Dedifferentiated amniotic fluid mesenchymal stem cell (primary cell): Measurements from ENCODE around the gene NFE2L1.

Source experiments
- DNase-seq: peaks from one replicate; pipeline ENCODE4 v3.0.0-alpha.2; 2016; ENCODE audit errors: extremely low spot score

The NFE2L1 gene

GRCh38 chr17:48047113-48047740, 932 bp upstream of the NFE2L1 start:
- no peak for DNase-seq

DNA sequence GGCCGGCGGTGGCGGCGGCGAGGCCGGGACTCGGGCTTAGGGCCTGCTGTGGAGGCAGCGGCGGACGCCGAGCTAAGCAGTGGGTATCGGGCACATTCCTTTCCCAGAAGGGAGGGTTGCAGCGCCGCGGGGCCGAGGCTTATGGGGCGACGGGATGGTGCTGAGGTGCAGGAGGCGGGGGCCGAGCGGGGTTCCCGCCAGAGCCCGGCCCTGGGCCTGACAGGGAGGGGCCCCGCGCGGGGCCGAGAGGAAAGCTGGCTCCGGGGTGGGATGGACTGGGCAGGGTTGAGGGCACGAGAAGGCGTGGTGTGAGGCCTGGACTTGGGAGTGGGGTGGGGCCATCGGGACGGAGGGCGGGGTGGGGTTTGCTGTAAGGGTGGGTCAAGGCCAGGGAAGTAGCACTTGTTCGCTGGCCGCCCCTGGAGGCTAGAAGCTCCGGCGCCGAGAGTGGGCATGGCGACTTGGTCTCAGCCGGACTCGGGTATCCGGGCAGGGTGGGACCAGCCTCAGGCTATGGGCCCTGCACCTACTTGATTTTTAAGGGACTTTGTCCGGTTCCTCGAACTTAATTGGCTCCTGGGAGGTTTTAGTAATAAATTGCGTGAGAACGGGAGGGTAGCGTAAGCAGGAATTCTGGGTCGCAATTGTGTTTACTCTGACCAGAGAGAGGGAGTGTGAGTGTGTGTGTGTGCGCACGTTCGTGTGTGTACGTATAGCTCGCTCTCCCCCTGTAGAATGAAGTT, 396 bp downstream of the NFE2L1 start:
- peak; percentile 82 for DNase-seq

- DNase-seq, result no peak
Observed at GRCh38 chr17:48051283-48051682, 3.1 kb downstream of the NFE2L1 start.

DNA sequence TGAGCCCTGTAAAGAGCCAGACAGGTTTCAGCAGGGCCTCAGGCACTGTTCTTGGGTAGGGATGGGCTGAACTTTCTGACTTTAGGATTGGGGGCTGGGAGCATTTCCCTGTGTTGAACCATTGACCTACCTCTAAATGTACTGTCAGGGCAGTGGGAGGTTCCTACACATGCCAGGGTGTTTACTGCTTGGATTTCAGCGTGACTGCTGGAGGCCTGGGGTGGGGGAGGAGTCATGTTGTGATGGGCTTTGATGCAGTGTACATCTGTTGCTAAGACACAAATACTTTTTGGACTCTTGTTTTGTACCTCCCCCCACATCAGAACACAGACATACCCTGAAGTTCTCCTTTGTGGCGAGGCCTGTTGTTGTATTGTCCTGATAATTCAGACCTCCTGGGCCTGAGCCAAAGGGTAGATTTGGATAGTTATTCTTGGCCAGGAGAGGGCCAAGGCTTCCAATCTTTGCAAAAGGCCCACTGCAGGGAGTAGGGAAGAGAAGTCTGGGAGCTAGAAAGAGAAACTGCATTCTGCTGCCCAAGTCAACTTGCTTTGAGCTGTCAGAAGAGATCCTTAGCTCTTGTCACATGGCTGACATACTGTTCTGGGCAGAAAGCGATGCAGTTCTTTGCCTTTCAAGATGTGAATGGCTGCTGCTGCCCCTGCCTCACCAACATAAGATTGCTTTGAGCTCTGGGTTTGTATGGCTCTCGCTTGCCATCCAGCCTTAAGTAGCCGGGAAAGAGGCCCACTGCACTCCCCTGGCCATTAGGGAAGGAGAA, 3.7 kb downstream of the NFE2L1 start:
- DNase-seq, result peak; percentile 88

- DNase-seq, result no peak
Observed at GRCh38 chr17:48052956-48053757, 5.0 kb downstream of the NFE2L1 start.

DNA sequence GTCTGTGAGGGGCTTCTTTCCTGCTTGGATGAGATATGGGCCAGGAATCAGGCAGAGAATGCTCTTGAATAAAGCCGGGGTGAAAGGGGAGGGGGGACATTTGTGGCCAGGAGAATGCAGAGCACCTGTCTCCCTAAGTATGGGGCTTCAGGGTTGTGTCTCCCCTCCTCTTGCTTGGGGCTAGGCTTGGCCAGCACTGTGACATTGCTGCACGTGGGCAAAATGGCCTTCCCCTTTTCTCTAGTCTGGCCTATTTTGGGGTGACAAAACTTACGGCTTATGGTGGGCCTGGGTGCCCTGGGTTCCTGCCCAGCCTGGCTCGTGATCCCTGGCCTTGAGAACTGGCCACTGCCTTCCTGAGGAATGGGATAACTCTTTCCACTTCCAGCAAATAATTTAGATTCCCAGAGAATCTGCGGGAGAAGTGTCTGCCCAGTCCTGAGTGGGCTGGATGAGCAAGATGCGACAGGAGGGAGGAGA, 5.6 kb downstream of the NFE2L1 start:
- no peak for DNase-seq

DNA sequence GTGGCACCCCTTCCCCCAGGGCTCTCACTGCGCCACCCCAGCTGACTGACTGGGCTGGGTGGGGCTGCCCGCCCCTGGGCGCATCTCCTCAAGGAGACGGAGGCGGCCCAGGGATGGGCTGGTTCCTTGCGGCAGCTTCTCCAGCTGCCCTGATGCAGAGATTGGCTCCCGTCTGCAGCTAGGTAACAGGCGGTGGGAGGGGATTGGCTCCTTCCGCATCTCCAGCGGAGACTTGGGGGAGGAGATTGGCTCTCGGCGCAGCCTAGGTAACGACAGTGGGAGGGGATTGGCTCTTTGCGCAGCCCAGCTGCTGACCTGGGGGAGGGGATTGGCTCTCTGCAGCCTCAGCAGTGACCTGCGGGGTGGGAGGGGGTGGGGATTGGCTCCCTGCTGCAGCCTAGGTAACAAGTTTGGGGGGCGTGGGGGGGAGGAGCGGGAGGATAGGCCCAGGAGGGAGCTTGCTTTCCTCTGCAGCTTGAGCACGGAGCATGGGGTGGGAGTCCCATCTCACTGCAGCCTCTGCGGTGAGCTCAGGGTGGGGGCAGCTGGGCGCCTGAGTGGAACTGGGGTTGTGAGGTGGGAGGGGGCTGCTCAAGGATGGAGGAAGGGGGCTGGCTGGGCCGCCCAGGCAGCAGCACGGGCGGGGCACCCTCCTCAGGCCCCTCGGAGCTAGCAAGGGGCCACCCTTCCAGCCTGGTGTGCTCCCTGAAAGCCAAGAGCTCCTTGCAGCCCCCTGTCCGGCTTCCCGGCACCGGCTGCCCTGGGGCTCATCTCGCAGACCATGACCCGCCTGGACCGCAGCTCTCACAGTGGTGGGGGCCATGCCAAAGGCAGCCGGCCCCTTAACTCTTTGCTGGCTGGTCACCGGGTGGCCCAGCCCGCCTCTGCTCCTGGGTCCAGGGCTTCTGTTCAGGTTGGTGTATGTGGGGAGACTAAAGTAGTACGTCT, 6.4 kb downstream of the NFE2L1 start:
- DNase-seq, result peak; percentile 38

GRCh38 chr17:48055531-48056245, 7.5 kb downstream of the NFE2L1 start:
- peak; percentile 98 for DNase-seq

DNA sequence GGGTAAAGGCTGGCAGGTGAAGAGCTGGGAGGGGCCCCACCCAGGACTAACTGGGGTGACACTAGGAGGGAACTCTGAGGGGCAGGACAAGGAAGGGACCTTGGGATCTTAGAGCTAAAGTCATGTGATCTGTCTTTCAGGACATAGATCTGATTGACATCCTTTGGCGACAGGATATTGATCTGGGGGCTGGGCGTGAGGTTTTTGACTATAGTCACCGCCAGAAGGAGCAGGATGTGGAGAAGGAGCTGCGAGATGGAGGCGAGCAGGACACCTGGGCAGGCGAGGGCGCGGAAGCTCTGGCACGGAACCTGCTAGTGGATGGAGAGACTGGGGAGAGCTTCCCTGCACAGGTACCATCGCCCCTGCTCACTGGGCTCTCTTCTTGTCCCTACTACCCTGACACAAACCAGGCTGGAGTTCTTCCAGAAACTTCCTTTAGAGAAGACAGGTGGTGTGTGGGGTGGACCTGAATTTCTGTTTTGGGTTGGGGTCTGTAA, 8.1 kb downstream of the NFE2L1 start:
- DNase-seq, result no peak

- no peak for DNase-seq
Observed at GRCh38 chr17:48056879-48057278, 8.7 kb downstream of the NFE2L1 start.

DNA sequence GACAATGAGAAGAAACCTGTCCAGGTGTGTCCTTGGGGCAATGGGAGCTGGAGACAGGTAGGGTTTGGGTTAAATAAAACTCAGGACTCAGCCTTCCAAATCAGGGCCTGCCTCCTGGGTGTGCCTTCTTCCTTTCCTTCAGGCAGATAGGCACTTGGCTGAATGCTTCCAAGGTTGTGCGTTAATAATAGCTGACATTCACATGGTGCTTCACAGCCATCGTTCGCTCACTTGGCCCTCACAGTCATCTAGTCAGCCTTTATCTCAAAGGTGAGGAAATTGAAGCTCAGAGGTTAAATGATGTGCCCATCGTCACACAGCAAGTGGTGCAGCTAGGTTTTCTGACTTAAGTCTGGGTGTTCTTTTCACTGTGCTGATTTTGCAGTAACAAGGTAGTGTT, 9.5 kb downstream of the NFE2L1 start:
- no peak for DNase-seq

DNA sequence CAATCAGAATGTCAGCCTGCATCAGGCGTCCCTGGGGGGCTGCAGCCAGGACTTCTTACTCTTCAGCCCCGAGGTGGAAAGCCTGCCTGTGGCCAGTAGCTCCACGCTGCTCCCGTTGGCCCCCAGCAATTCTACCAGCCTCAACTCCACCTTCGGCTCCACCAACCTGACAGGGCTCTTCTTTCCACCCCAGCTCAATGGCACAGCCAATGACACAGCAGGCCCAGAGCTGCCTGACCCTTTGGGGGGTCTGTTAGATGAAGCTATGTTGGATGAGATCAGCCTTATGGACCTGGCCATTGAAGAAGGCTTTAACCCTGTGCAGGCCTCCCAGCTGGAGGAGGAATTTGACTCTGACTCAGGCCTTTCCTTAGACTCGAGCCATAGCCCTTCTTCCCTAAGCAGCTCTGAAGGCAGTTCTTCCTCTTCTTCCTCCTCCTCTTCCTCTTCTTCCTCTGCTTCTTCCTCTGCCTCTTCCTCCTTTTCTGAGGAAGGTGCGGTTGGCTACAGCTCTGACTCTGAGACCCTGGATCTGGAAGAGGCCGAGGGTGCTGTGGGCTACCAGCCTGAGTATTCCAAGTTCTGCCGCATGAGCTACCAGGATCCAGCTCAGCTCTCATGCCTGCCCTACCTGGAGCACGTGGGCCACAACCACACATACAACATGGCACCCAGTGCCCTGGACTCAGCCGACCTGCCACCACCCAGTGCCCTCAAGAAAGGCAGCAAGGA, 10.4 kb downstream of the NFE2L1 start:
- no peak for DNase-seq

DNA sequence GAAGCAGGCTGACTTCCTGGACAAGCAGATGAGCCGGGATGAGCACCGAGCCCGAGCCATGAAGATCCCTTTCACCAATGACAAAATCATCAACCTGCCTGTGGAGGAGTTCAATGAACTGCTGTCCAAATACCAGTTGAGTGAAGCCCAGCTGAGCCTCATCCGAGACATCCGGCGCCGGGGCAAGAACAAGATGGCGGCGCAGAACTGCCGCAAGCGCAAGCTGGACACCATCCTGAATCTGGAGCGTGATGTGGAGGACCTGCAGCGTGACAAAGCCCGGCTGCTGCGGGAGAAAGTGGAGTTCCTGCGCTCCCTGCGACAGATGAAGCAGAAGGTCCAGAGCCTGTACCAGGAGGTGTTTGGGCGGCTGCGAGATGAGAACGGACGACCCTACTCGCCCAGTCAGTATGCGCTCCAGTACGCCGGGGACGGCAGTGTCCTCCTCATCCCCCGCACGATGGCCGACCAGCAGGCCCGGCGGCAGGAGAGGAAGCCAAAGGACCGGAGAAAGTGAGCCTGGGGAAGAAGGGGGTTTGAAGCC, 11.0 kb downstream of the NFE2L1 start:
- no peak for DNase-seq

DNA sequence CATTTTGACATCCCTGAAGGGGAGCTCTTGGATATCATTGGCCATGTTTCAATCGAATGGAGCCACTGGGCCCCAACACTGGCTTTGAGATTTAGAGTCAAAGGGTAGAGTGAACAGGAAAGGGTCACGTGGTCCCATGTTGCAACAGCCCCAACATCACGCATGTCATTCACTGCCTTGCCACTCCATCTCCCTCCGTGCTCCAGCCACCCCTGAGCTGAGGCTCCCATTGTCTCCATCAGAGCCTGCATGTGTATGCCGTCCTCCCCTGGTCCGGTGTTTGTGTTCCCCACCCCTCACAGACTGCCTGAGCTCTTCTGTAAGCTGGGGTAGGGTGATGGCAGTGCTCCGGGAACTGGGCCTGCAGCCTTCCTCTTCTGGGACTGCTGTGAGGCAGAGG, 12.1 kb downstream of the NFE2L1 start:
- DNase-seq, result no peak

GRCh38 chr17:48062273-48062672, 14.1 kb downstream of the NFE2L1 start:
- no peak for DNase-seq

GRCh38 chr17:48064638-48065037, 16.5 kb downstream of the NFE2L1 start:
- DNase-seq, result no peak

GRCh38 chr17:48066192-48066591, 18.0 kb downstream of the NFE2L1 start:
- DNase-seq, result no peak

- no peak for DNase-seq
Observed at GRCh38 chr17:48066656-48067055, 18.5 kb downstream of the NFE2L1 start.

DNA sequence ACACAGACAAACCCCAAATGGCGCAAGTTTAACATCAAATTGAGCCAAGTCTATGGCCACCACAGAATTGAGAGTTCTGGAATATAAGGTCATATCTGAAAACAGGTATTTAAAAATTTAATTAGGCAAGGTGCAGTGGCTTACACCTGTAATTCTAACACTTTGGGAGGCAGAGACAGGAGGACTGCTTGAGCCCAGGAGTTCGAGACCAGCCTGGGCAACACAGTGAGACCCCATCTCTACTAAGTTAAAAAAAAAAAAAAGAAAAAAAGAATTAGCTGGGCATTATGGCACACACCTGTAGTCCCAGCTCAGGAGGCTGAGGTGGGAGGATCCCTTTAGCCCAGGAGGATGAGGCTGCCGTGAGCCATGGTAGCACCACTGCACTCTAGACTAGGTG, 19.1 kb downstream of the NFE2L1 start:
- DNase-seq, result no peak
